ENCODE results near the gene SERBP1.

DNA sequence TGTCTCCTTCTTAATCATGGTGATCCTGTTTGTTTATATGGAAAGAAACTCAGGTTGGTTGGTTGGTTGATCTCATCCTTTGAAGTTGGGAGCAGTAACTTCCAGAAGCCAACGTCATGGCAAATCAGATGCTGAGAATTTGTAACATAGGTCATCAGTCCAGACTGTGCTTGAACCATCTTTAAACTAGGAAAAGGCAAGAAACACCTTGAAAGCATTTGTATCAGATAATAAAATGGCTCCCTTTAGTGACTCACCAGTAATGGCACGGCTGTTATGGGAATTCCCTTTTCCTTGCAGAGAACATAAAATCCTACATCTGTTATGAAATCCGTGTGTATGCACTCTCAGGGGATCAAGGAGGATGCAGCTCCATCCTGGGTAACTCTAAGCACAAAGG lies 58.1 kb downstream of the SERBP1 start:
- TF ChIP-seq, protein P1, sequence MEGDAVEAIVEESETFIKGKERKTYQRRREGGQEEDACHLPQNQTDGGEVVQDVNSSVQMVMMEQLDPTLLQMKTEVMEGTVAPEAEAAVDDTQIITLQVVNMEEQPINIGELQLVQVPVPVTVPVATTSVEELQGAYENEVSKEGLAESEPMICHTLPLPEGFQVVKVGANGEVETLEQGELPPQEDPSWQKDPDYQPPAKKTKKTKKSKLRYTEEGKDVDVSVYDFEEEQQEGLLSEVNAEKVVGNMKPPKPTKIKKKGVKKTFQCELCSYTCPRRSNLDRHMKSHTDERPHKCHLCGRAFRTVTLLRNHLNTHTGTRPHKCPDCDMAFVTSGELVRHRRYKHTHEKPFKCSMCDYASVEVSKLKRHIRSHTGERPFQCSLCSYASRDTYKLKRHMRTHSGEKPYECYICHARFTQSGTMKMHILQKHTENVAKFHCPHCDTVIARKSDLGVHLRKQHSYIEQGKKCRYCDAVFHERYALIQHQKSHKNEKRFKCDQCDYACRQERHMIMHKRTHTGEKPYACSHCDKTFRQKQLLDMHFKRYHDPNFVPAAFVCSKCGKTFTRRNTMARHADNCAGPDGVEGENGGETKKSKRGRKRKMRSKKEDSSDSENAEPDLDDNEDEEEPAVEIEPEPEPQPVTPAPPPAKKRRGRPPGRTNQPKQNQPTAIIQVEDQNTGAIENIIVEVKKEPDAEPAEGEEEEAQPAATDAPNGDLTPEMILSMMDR (conservative IDR thresholded peaks at IDR 0.05): no peak
- no peak for TF ChIP-seq ZFX (IDR thresholded peaks at IDR 0.05)
